Measurements from ENCODE around the gene TMEM18.

The TMEM18 gene

DNA sequence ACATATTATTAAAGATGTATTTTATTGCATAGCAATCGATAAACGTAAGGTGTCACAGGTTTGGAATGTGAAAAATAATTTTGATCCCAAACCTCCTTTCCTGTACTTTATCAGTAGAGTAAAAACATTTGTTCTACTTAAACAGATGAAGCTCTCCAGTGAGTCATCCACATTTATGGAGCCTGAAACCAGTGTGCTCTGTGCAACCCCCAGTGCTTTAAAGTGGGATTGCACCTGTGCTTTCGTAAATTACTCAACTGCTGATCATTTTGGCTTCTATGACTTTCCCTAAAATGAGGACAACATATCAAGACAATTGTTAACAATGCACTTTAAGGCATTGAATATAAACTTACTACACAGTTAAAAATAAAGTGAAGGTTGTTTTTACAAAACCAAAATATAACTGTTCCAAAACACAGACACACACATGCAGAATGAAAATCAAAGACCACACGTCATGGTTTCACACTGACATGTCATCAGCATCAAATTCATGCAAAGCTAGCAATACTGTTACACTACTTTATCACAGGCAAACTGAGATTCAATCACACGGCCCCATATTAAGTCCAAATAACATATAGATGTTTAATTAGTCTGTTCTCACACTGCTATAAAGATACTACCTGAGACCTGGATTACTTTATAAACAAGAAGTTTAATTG, 9.7 kb downstream of the TMEM18 start:
- Histone ChIP-seq H3K27me3 (replicated peaks; ENCODE audit: control insufficient read depth, insufficient read depth, low read length) (no peaks in the 10 kb centered on the region), H3K4me3 (replicated peaks; ENCODE audit: low read depth, low read length) (no peak overlapping the region), H3K36me3 (ENCODE audit: control insufficient read depth, insufficient read depth, low read length) (peaks cover 29% of the 10 kb centered on the region)
- DNase-seq (ENCODE audit: extremely low read depth, insufficient read length) = no peak
- TF ChIP-seq, protein P1, sequence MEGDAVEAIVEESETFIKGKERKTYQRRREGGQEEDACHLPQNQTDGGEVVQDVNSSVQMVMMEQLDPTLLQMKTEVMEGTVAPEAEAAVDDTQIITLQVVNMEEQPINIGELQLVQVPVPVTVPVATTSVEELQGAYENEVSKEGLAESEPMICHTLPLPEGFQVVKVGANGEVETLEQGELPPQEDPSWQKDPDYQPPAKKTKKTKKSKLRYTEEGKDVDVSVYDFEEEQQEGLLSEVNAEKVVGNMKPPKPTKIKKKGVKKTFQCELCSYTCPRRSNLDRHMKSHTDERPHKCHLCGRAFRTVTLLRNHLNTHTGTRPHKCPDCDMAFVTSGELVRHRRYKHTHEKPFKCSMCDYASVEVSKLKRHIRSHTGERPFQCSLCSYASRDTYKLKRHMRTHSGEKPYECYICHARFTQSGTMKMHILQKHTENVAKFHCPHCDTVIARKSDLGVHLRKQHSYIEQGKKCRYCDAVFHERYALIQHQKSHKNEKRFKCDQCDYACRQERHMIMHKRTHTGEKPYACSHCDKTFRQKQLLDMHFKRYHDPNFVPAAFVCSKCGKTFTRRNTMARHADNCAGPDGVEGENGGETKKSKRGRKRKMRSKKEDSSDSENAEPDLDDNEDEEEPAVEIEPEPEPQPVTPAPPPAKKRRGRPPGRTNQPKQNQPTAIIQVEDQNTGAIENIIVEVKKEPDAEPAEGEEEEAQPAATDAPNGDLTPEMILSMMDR (IDR thresholded peaks at IDR 0.05; ENCODE audit: insufficient read depth, low read length, poor library complexity, severe bottlenecking) = peak; percentile 2

DNA sequence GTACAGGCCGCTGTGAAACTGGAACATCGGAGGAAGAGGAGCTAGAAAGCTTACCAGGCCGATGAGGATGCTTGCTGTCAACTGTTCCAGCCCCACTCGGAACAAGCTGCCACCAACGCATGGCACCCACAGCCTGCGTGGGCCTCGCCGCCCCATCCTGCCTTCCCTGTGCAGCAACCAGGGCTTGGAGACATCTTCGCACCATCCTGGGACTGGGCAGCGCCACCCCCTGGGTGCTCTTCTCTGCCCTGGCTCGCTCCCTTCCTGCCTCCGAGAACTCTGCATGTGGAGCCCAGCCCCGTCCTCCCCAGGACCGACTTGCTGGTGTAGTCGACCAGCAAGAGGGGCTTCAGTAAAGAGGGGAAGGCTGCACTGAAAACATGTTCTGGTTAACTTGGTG, 10.8 kb downstream of the TMEM18 start:
- TF ChIP-seq, protein P1 (IDR thresholded peaks at IDR 0.05; ENCODE audit: insufficient read depth, low read length, poor library complexity, severe bottlenecking) = no peak
- Histone ChIP-seq H3K36me3 (ENCODE audit: control insufficient read depth, insufficient read depth, low read length) (peaks cover 25% of the 10 kb centered on the region), H3K4me3 (replicated peaks; ENCODE audit: low read depth, low read length) (no peak overlapping the region), H3K27me3 (replicated peaks; ENCODE audit: control insufficient read depth, insufficient read depth, low read length) (no peaks in the 10 kb centered on the region)
- DNase-seq (ENCODE audit: extremely low read depth, insufficient read length) = no peak

DNA sequence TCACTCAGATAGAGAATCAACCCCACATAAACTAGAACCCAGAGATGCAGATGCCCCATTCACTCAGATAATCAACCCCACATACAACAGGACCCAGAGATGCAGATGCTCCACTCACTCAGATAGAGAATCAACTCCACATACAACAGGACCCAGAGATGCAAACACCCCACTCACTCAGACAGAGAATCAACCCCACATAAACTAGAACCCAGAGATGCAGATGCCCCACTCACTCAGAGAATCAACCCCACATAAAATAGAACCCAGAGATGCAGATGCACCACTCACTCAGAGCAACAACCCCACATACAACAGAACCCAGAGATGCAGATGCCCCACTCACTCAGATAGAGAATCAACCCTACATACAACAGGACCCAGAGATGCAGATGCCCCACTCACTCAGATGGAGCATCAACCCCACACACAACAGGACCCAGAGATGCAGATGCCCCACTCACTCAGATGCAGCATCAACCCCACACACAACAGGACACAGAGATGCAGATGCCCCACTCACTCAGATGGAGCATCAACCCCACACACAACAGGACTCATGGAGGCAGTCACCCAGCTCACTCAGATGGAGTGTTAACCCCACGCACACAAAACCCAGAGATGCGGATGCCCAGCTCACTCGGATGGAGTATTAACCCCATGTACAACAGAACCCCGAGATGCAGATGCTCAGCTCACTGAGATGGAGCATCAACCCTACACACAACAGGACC, 11.7 kb downstream of the TMEM18 start:
- no peak for DNase-seq (ENCODE audit: extremely low read depth, insufficient read length)
- H3K36me3 ChIP-seq (ENCODE audit: control insufficient read depth, insufficient read depth, low read length) = peaks cover 22% of the 10 kb centered on the region

DNA sequence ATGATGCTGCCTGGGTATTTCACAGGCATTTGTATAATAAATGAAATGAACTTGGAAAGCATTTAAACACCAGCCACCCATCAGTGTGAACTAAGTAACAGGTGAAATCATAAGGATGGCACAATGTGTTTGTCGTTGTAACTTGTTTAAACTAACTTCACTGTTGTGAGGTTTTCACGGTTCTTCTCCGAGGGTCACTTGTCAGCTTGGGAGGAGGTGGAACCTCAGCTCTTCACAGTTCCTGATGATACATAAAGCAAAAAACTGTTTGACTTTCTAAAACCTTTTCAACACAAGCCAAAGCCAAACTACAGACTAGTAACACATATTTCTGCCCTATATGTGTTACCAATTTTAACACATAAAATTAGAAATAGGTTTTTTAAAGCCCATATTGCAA, 13.1 kb downstream of the TMEM18 start:
- peaks cover 17% of the 10 kb centered on the region for H3K36me3 ChIP-seq (ENCODE audit: control insufficient read depth, insufficient read depth, low read length)
- H3K4me3 ChIP-seq (replicated peaks; ENCODE audit: low read depth, low read length) = no peak overlapping the region
- no peak for DNase-seq (ENCODE audit: extremely low read depth, insufficient read length)
- H3K27me3 ChIP-seq (replicated peaks; ENCODE audit: control insufficient read depth, insufficient read depth, low read length) = no peaks in the 10 kb centered on the region
- TF ChIP-seq, protein P1 (IDR thresholded peaks at IDR 0.05; ENCODE audit: insufficient read depth, low read length, poor library complexity, severe bottlenecking) = no peak

More for the DNA sequence above, 11.7 kb downstream of the TMEM18 start:
- Histone ChIP-seq H3K4me3 (replicated peaks; ENCODE audit: low read depth, low read length) (no peak overlapping the region), H3K27me3 (replicated peaks; ENCODE audit: control insufficient read depth, insufficient read depth, low read length) (no peaks in the 10 kb centered on the region)
- TF ChIP-seq, protein P1 (IDR thresholded peaks at IDR 0.05; ENCODE audit: insufficient read depth, low read length, poor library complexity, severe bottlenecking) = no peak

DNA sequence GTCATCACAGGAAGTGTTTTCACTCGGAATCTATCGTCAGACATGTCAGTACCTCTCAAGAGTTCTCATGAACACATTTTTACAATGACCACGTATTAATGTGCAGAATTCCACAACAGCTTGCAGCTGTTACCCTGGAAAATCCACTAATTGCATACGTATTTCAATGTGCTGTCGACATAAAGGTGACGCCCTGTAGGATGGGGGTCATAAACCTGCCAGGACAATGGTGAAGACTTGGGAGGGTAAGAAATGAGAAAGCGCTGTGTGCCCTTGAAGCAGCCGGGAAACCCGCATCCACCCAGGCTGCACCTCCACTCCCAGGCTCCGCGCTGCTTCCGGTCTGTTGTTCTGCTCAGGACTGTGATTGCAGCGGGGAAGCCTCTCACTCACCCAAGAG, 14.0 kb downstream of the TMEM18 start:
- Histone ChIP-seq H3K27me3 (replicated peaks; ENCODE audit: control insufficient read depth, insufficient read depth, low read length) (no peaks in the 10 kb centered on the region), H3K4me3 (replicated peaks; ENCODE audit: low read depth, low read length) (no peak overlapping the region), H3K36me3 (ENCODE audit: control insufficient read depth, insufficient read depth, low read length) (peaks cover 14% of the 10 kb centered on the region)
- DNase-seq (ENCODE audit: extremely low read depth, insufficient read length) = no peak
- TF ChIP-seq, protein P1 (IDR thresholded peaks at IDR 0.05; ENCODE audit: insufficient read depth, low read length, poor library complexity, severe bottlenecking) = no peak
